Endothelial cell of hepatic sinusoid (primary cell): Measurements from ENCODE around the gene ADCY7.

Experiments used
- in situ Hi-C: cut with HindIII; loops from 2 replicates; pipeline ENCODE4 v1.10.0; 2017; ENCODE audit warnings: low sequenced_read_pairs

ADCY7 gene

DNA sequence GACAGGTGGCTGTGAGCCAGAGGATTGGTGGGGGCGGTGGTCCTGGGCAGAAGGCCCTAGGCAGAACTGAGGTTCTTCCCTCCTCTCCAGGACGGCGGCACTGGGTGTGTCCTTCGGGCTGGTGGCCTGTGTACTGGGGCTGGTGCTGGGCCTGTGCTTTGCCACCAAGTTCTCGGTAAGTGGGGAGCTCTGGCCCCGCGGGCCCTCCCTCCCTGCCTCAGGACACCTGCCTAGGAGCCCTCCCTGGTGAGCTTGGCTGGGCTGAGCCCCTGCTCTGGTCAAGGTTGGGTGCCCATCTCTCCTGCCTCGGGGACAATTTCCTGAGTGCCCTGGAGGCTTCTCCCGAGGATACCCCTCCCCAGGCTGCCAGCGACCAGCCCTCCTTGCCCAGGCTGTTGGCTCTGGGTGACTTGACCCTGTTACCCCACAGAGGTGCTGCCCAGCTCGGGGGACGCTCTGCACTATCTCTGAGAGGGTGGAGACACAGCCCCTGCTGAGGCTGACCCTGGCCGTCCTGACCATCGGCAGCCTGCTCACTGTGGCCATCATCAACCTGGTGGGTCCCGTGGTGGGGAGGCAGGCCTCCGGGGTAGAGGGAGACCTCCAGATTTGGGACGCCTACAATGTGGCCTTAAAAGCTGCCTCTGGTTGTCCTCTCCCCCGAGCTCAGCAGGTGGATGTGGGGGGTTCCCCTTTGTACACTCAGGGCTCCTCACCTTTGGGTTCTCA, 42.0 kb downstream of the ADCY7 start:
- in situ Hi-C loops = no loop called here

DNA sequence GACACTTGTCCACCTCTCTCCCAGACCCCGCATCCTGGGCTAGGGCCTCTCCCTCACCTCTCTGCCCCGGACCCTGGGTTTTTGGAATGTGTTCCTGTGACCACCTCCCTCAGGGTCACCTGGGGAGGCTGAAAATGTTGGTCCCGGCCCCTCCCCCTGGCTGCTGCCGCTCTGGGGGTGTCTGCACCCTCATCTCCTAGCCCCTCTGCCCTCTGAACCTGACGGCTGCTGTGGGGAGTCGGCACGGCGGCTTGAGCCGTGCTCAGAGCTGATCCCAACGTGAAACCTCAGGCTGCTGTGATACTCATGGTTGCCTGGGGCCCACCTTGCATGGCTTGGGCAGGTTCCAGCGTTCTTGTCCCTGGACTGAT, 42.8 kb downstream of the ADCY7 start:
- in situ Hi-C loops = no loop called here

DNA sequence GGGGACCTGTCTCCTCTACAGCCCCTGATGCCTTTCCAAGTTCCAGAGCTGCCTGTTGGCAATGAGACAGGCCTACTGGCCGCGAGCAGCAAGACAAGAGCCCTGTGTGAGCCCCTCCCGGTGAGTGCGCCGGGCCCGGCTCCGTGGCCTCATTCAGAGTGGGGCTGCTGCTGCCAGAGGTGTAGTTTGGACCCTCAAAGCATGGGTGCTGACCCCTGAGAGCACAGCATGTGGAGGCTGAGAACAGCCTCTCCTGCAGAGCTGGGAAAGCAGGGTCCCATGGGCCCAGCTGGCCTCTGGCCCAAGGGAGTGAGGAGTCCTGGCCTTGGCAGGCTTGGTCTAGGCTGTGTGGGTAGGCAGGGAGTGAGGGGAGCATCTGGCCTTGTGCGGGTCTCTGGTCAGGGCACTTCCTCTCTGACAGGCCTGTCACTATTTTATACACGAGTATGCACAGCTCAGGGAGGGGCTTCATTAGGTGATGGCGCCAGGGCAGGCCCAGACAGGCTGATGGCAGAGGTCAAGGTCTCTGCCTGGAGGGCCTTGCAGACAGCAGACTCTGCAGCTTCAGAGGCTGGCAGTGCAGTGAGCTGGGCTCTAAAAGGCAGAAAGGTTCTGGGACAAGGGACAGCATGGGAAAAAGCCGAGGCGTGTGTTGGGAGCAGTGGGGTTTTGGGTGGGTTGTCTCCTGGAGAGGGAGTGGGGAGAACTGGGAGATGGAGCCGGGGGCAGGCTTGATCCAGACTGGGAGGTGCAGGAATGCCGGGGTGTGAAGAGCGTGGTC, 43.4 kb downstream of the ADCY7 start:
- in situ Hi-C loops = no loop called here

DNA sequence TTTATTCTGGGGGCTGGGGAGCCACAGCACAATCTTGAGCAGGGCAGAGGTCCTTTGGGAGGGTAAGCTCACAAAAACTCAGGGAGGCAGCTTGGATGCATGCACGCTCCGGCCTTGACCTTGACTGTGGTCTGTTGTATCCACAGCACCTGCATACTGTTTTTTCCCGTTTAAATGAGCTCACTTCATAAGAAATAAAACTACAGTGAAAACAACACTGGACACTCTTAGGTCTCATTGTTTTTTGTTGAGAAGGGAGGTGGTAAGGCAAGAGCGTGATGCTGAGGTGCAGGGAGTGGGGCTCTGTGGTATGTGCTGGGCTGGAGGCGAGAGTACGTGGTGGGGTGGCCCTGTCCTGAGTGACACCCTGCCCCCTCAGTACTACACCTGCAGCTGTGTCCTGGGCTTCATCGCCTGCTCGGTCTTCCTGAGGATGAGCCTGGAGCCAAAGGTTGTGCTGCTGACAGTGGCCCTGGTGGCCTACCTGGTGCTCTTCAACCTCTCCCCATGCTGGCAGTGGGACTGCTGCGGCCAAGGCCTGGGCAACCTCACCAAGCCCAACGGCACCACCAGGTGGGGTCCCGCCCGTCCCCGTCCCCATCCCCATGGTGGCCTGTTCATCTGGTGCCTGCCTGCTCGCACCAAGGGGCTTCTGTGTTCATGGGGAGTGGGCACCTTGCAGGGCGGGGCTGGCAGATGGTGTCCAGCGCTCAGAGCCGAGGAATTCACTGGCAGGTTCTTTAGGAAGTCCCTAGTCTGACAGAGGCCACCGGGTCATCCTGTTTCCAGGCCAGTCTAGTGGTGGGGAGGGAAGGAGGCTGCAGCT, 44.2 kb downstream of the ADCY7 start:
- in situ Hi-C loops = no loop called here

DNA sequence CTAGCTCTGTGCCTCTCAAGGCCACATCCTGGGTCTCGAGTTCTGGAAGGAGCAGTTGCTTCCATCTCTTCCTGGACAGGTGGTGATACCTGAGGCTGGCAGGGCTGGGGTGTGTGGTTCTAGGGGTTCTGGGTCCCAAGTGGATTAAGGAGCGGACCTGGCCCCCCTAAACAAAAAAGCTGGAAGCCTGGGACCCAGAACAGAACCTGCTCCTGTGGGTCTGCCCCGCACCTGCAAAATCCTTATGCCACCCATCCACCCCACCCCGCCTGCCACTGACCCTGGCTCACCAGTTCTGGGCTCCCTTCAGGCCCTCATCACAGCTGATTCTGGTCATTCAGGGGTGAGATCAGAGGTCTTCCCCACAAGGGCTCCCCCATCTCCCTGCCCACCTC, 44.8 kb downstream of the ADCY7 start:
- in situ Hi-C loops = no loop called here

DNA sequence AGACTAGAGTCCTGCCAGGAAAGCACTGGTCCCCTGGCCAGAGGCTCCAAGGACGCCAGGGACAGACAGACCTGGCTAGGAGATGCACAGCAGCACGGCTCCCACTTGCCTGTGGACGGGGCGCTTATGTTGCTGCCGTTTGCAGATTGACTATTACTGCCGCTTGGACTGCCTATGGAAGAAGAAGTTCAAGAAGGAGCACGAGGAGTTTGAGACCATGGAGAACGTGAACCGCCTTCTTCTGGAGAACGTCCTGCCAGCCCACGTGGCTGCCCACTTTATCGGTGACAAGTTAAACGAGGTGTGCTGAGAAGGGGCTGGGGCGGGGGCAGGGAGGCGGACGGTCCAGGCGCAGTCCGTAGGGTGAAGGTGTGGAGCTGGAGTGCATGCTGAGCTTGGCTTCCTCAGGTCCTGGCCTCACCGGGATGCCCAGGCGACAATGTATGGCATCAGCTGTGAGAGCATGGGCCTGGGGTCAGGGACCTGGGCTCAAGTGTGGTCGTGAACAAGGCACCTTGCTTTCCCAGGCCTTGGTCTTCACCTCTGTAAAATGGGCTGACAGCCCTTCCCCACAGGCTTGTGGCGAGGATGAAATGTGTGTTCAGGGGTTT, 45.6 kb downstream of the ADCY7 start:
- in situ Hi-C loops = no loop called here

DNA sequence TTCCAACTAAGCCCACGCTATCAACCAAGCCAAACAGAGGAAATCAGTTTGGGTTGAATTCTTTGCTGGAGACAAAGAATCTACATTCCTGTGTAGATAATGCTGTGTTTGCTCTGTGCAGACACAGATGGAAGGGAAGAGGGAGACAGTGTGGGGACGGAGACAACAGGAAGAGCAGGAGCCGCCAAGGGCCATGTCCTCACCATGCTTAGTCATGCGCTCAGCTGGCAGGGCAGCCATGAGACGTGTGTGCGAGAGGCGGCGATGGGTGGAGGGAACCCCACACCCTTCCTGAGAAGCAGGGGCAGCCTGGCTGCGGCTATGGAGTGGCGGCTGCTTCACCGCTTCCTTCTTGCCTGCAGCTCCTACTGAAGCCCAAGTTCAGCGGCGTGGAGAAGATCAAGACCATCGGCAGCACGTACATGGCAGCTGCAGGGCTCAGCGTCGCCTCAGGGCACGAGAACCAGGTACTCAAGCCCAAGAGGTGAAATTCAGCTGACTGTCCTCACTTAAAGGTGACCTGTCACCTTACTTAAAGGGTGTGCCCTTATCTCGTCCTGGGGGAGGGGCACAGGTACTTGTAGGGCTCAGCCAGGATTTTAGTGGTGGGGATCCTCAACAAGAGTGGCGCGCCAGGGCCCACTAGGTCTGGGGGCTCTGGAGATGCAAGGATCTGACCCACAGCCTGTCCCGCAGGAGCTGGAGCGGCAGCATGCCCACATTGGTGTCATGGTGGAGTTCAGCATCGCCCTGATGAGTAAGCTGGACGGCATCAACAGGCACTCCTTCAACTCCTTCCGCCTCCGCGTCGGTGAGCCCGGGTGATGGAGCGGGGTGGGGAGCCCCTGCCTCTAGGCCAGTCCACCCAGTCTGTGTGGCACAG, 47.5 kb downstream of the ADCY7 start:
- in situ Hi-C loops = no loop called here

DNA sequence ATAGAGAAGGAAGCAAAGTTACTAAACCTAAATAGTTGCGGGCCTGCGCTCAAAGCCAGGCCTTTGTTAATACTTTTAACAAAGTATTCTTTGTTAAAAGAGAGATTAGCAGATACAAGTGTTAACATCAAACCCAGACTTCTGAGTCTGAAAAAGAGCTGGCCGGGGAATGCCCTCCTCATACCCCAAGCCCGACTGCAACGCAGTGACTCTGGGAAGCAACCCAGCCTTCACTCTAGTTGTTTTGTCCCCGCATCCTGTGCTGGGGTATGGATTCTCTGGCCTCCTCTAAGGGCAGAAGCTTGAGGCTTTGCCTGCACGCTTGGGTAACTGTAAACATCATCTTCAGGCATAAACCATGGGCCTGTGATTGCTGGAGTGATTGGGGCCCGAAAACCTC, 48.3 kb downstream of the ADCY7 start:
- in situ Hi-C loops = no loop called here

DNA sequence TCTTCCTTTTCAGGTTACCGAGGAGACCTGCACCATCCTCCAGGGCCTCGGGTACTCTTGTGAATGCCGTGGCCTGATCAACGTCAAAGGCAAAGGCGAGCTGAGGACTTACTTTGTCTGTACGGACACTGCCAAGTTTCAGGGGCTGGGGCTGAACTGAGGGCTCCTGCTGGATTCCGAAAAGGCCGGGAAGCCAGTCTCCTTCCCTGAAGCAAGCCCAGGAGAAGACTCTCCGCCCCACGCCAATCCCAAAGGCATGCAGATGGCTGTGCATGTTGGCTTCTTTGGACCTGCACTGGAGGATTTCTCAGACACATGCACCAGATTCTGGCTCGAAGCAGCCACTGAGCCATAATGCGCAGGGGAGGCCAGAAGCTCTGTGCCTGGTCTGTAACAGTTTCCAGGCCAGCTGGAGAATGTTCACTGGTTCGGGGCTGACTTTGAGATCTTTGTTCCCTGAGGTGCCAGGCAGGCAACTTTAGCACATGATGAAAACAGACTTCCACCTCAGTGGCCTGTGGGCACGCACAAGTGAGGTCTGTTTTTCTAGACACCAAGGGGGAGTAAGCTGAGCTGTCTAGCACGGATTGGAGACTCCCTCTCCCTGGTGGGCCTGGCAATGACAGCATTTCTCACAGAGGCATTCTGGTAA, 49.1 kb downstream of the ADCY7 start:
- in situ Hi-C loops = no loop called here

DNA sequence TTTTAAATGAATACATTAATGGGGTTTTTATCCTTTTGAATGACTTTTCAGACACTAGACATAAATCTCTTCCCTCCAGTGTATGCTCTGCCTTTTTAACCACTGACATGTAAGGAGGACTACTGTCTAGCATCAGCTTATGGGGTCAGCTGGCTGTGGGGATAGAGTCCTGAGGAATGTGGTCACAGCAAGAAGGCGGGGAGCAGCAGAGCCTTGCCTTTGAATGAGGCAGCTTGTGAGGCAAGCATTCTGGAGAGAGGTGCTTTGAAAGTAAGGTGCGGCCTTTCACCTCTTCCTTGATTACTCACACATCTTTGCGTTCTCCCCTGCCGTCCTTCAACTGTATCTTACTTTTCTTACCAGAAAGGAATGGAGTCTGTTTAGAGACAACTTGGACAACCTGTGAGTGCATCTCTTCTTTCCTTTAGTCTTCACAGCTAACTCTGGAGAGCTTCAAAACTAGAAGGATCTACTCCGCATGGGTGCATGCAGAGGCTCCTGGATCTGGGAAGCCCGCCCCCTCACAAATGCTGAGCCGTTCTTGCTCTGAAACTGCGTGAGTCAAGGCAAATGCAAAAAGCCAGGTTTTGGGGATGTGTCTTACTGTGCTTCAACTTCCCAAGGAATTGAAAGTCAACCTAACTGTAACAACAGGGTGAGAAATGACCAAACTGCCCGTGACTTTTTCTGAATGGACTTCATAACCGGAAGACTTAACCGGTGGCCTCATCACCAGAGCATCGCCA, 49.9 kb downstream of the ADCY7 start:
- in situ Hi-C loops = no loop called here

DNA sequence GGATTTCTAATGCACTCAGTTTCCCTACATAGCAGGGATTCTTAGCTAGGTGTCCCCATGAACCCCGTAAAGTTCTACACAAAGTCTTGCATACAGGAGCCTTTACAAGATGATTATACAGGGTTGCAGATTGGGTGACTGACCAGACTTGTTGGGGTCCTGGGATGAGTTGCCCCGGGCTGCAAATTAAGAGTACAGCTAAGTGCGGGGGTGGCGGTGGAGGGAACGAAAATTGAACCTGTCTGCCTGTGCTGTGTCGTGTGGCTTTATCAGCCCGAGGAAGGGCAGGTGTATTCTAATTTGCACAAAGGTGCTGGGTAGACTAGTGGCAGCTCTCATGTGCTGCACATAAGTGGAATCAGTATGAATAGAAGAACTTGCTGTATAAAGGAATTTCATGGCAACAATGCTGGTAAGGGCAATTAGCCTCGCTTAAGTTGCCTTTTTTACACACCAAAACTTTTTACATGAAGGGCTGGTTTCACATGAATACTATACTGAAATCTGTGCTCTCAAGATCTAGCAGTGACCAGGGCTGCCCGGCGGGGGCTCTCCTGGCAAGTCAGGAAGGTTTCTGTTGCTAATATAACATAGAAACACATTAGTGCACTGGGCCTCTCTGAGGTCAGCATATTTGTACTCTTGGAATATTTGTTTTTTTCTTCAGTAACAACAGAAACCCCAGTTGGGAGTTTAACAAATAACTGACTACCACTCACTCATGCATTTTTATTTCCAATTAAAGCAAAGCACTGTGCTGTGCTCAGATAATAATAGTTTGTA, 50.7 kb downstream of the ADCY7 start:
- in situ Hi-C loops = no loop called here

DNA sequence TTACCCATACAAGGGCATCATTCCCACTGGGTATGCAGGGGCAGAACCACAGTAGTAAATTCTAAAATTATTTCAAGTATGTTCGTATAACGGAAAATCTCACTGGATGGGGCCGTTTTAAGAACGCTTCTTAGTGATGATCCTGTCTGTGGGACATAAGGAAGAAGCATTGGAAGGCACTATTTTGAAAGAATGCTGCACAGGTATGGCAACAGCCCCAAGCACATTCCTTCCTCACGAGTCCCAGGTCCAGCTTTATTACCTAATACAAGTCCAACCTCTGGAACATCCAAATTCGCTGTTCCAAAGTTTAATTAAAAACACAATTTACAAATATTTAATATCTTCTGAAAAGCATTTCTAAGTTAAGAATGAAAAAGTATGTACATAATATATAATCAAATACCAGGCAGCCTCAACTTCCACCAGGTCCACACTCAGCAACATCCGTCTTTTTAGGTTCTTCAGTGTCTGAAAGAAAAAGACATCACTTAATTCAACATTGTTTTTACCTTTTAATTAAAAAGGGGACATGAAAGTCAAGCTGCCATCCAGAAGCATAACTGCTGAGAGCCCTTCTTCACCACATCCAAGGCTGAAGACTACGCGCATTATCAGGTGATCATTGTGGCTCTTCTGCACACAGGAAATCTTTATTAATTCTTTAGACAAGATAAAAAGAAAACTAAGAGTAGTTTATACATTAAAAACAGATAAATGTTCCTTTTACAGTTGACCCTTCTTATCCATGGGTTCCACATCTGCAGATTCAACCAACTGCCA, 52.6 kb downstream of the ADCY7 start:
- in situ Hi-C loops = no loop called here

DNA sequence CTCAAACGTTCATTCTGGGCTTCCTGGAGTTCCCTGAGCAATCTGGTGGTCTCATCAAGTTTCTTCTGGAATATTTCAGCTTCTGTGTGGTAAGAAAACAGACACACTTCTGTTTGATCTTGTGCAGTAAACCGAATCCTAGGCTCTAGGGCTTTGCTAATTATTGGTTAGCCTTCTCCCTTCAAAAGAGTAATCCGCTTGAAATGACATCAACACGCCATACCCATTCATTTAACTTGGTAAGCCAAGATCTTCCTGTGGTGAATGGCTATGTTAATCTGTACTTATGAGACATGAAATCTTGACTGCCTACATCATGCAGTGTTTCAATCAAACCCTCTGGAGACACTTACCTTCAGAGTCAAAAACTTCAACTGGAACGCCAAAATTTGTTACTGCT, 54.0 kb downstream of the ADCY7 start:
- in situ Hi-C loops = no loop called here

DNA sequence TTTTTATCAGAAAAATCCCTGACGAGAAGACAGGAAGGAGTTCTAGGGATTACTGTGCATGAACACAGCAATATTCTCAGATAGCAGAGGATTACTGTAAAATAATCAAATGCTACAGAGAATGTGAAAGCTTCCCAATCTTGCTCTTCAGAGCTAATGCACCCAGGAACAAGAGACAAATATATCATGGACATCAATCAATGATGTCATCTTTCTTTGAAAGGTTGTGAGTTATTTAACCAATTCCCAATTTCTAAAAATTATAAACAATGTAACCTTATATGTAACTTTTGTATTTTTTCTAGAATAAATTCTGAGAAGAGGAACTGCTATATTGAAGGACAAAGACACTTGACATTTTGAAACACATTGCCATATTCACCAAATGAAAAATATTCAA, 56.0 kb downstream of the ADCY7 start:
- in situ Hi-C loops = no loop called here

DNA sequence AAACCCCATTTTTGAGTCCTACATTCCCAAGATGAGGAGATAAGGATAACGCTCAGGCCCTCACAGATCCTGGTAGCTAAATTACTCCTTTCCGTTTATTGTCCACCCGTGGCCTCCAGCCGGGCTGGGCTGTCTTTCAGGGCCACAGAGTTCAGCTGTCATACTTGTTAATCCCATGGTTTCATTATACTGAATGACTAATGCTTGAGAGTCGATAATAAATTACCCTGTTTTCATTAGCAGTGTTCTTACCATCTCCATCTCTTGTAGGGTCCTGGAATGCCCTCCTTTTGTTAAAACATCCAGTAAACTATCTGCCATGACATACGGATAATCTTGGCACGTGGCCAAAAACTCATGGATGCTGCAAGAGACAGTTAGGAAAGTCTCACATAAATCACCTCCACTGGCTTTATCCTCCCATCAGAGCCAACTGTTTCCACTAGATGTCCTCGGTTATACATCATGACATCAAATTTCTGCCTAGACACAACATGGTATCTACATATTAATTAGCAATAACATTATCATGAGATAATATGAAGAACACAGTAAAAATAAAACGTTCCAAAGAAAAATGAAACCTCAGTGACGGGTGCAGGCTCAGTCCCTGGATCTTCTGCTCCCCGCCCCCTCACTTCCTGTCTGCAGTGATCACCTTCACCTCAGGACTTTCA, 57.1 kb downstream of the ADCY7 start:
- in situ Hi-C loops = no loop called here

DNA sequence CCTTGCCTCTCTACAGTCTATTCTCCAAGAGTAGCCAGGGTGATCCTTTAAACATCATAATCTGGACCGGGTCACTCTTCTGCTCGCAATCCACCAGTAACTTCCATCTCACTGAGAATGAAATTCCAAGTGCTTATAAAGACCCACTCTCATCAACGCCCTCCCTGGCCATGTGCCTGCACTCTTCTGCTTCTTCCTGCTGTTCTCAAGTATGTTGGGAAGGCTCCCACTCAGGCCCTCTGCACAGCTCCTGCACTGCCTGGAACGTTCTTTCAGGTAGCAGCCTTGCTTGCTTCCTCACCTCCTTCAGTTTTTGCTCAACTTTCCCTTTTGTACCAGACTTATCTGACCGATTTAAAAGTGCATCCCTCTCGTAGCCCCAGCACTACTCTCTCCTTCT, 58.0 kb downstream of the ADCY7 start:
- in situ Hi-C loops = no loop called here

DNA sequence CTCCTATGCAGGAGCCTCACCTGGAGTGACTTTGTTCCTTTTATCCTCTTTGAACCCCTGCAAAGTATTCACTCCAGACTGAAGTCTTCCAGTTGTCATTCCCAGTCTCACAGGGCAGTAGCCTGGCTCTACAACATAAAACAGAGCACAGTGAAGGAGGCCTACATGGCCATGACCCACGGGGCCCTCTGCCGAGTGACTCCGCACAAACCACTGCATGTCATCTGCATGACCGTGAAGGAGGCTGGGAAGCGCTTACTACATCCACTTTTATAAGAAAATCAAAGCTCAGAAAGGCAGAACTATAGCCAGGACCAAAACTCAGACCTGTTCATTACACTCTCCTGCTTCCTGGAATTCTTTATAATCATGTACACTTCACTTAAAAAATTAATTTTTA, 59.9 kb downstream of the ADCY7 start:
- in situ Hi-C loops = no loop called here
